SK-N-MC (cell line): ENCODE results near the gene FBXW7.

Experiments used
- DNase-seq: peaks from one replicate; pipeline ENCODE4 v3.0.0-alpha.2; 2011; ENCODE audit warnings: low read depth, low spot score
- H3K27ac ChIP-seq: fragments of 200-600 bp; sonication (generic); 2 replicates; pipeline ENCODE4 v1.5.1; 2016; ENCODE audit warnings: mixed run types
- H3K36me3 ChIP-seq: fragments of 200-600 bp; sonication (generic); 2 replicates; pipeline ENCODE4 v1.6.1; 2017; ENCODE audit warnings: antibody characterized with exemption, low read length, mixed read lengths; ENCODE audit not compliant: insufficient read depth
- H3K4me3 ChIP-seq: fragments of 200-600 bp; sonication (generic); 2 replicates; pipeline ENCODE4 v1.5.1; 2016
- H3K9ac ChIP-seq: fragments of 200-600 bp; sonication (generic); 2 replicates; pipeline ENCODE4 v1.8.0; 2017; ENCODE audit warnings: mixed run types, mixed read lengths; ENCODE audit not compliant: insufficient read length
- H3K9me3 ChIP-seq: fragments of 200-600 bp; sonication (generic); 2 replicates; pipeline ENCODE4 v1.6.1; 2017; ENCODE audit warnings: low read depth, mild to moderate bottlenecking, antibody characterized with exemption, low read length, moderate library complexity, mixed read lengths
- EZH2 ChIP-seq: fragments of 200-600 bp; sonication (generic); IDR thresholded peaks from one replicate; pipeline ENCODE4 v1.6.1; 2017; ENCODE audit warnings: antibody characterized with exemption
- FOXP2 ChIP-seq: optimal IDR thresholded peaks from 2 replicates; pipeline ENCODE3; 2011; ENCODE audit warnings: mild to moderate bottlenecking, moderate library complexity; ENCODE audit not compliant: insufficient read depth; ENCODE audit errors: extremely low read length, control extremely low read depth
- POLR2AphosphoS5 ChIP-seq: IDR thresholded peaks from 2 replicates; pipeline ENCODE4 v1.6.1; 2012; ENCODE audit warnings: mild to moderate bottlenecking, low read depth, low read length, borderline replicate concordance

Gene FBXW7

GRCh38 chr4:152535903-152536544, at the start of gene FBXW7:
Gene FBXW7, minus strand, starts transcription at chr4:152536092. Its CDS starts 124,289 bp downstream, at chr4:152411803.
- peak within 1 kb of the TSS; percentile 75 for H3K27ac ChIP-seq
- peak within 1 kb of the TSS; percentile 84 for H3K4me3 ChIP-seq
- peak within 1 kb of the TSS; percentile 93 for H3K9ac ChIP-seq
- TF ChIP-seq FOXP2, result no peak
- no peak for TF ChIP-seq EZH2
- TF ChIP-seq POLR2AphosphoS5, result peak; percentile 90
- H3K9me3 ChIP-seq, result no peaks in the 10 kb centered on the region
- peaks cover 15% of the 10 kb centered on the region for H3K36me3 ChIP-seq
- peak; percentile 94 for DNase-seq

GRCh38 chr4:152585023-152585441, 49.1 kb upstream of the FBXW7 start:
- no peak for TF ChIP-seq EZH2
- no peak for TF ChIP-seq FOXP2
- no peak for TF ChIP-seq POLR2AphosphoS5
- Histone ChIP-seq H3K36me3 (no peaks in the 10 kb centered on the region), H3K27ac (no peak overlapping the region), H3K9ac (no peak overlapping the region), H3K4me3 (no peak overlapping the region), H3K9me3 (no peaks in the 10 kb centered on the region)
- DNase-seq, result no peak

- Histone ChIP-seq H3K4me3 (no peak overlapping the region), H3K36me3 (no peaks in the 10 kb centered on the region), H3K27ac (no peak overlapping the region), H3K9me3 (no peaks in the 10 kb centered on the region), H3K9ac (no peak overlapping the region)
- no peak for DNase-seq
- TF ChIP-seq POLR2AphosphoS5, result no peak
- no peak for TF ChIP-seq FOXP2
- TF ChIP-seq EZH2, result no peak
Measured at GRCh38 chr4:152581536-152582160, 45.8 kb upstream of the FBXW7 start.

GRCh38 chr4:152579916-152580315, 44.0 kb upstream of the FBXW7 start:
- no peak overlapping the region for H3K27ac ChIP-seq
- H3K9ac ChIP-seq, result no peak overlapping the region
- no peak for DNase-seq
- no peak overlapping the region for H3K4me3 ChIP-seq
- no peaks in the 10 kb centered on the region for H3K9me3 ChIP-seq
- TF ChIP-seq EZH2, result no peak
- no peak for TF ChIP-seq FOXP2
- no peak for TF ChIP-seq POLR2AphosphoS5
- H3K36me3 ChIP-seq, result no peaks in the 10 kb centered on the region

GRCh38 chr4:152579107-152579764, 43.3 kb upstream of the FBXW7 start:
- Histone ChIP-seq H3K4me3 (no peak overlapping the region), H3K9me3 (no peaks in the 10 kb centered on the region), H3K27ac (no peak overlapping the region), H3K36me3 (no peaks in the 10 kb centered on the region), H3K9ac (no peak overlapping the region)
- TF ChIP-seq POLR2AphosphoS5, result no peak
- TF ChIP-seq FOXP2, result no peak
- no peak for TF ChIP-seq EZH2
- DNase-seq, result no peak

- TF ChIP-seq POLR2AphosphoS5, result no peak
- TF ChIP-seq FOXP2, result no peak
- TF ChIP-seq EZH2, result no peak
- H3K9ac ChIP-seq, result no peak overlapping the region
- H3K4me3 ChIP-seq, result no peak overlapping the region
- H3K36me3 ChIP-seq, result no peaks in the 10 kb centered on the region
- H3K27ac ChIP-seq, result no peak overlapping the region
- DNase-seq, result no peak
- no peaks in the 10 kb centered on the region for H3K9me3 ChIP-seq
Measured at GRCh38 chr4:152578670-152579069, 42.8 kb upstream of the FBXW7 start.

- TF ChIP-seq POLR2AphosphoS5 (no peak), FOXP2 (no peak), EZH2 (no peak)
- no peak for DNase-seq
- H3K9ac ChIP-seq, result no peak overlapping the region
- no peaks in the 10 kb centered on the region for H3K36me3 ChIP-seq
- no peaks in the 10 kb centered on the region for H3K9me3 ChIP-seq
- no peak overlapping the region for H3K4me3 ChIP-seq
- H3K27ac ChIP-seq, result no peak overlapping the region
Measured at GRCh38 chr4:152577708-152578396, 42.0 kb upstream of the FBXW7 start.

- no peak for DNase-seq
Measured at GRCh38 chr4:152575533-152575932, 39.6 kb upstream of the FBXW7 start.

More at GRCh38 chr4:152575533-152575932, 39.6 kb upstream of the FBXW7 start:
- TF ChIP-seq FOXP2 (no peak), EZH2 (no peak)
- no peaks in the 10 kb centered on the region for H3K9me3 ChIP-seq
- H3K4me3 ChIP-seq, result no peak overlapping the region
- H3K36me3 ChIP-seq, result no peaks in the 10 kb centered on the region
- no peak overlapping the region for H3K27ac ChIP-seq
- no peak overlapping the region for H3K9ac ChIP-seq
